ENCODE measurements around the gene MED8. TPM values are rescaled to one million over a fixed set of nuclear protein-coding genes. Genes with fewer than 3 reads are reported as not detected.
A peak's percentile ranks its signal among the peaks of the same experiment; 100 is the strongest.

MED8 gene
- total RNA-seq, 1 experiment from 2014 or later, result 31.1 TPM

- intact Hi-C loops (cut with micrococcal nuclease; ENCODE audit: unreplicated experiment), result no loop called here
- no peak for DNase-seq
- Mint-ChIP-seq H3K4me3 (ENCODE audit: low read depth, unreplicated experiment) (peak overlapping the region; percentile 4), H3K9me3 (ENCODE audit: low read depth, unreplicated experiment) (no peaks in the 10 kb centered on the region), H3K36me3 (ENCODE audit: insufficient read depth, unreplicated experiment) (peaks cover 97% of the 10 kb centered on the region), H3K4me1 (ENCODE audit: low read depth, unreplicated experiment) (peaks cover 58% of the 10 kb centered on the region), H3K27me3 (ENCODE audit: unreplicated experiment) (no peaks in the 10 kb centered on the region), H3K27ac (ENCODE audit: unreplicated experiment) (peak overlapping the region; percentile 10)
- CTCF ChIA-PET, result no interaction called here
- TF ChIP-seq CTCF (IDR thresholded peaks at IDR 0.05; ENCODE audit: unreplicated experiment), result no peak
- TSS peak; percentile 30 for BruUV-seq (replicated peaks)
Measured at GRCh38 chr1:43363935-43364525, 25.6 kb downstream of the MED8 start.

DNA sequence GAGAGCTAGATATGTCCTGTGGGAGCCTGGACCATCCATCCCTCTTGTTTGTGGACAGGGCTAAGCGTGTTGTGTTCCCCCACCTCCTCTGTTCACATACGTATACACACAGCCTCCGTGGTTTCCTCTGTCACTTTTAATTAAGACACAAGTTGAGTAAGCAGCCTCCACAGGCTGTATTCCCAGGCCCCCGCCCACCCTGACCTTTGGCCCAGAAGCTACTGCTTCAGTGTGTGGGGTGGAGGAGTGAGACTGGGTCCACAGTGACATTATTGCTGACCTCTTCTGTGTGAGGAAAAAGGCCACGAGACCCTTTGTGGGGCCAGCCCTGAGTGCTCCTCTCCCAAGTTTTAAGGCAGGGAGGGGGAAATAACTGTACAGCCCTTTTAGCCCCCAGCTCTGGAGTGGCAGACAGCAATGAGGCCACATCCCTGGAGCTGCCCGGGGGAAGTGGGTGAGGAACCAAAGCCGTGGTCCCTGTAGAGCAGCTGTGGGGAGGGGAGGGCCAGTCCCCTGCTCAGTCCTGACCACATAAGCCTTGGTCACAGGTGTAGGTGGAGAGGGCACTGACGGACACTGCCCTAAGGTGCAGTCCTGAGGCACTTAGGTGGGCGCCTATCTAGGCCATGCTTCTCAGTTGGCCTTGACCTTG lies 26.2 kb downstream of the MED8 start:
- DNase-seq, result no peak
- peak overlapping the region; percentile 4 for H3K4me3 Mint-ChIP-seq (ENCODE audit: low read depth, unreplicated experiment)
- no peaks in the 10 kb centered on the region for H3K9me3 Mint-ChIP-seq (ENCODE audit: low read depth, unreplicated experiment)
- CTCF ChIA-PET, result interaction anchor here (0.5 kb wide), 1 partner anchor 78 kb away, joined by 4 read pairs; the partner anchor contains the start of gene C1orf210
- no peak for TF ChIP-seq CTCF (IDR thresholded peaks at IDR 0.05; ENCODE audit: unreplicated experiment)
- BruUV-seq (replicated peaks), result no TSS peak
- H3K27me3 Mint-ChIP-seq (ENCODE audit: unreplicated experiment), result no peaks in the 10 kb centered on the region
- intact Hi-C loops (cut with micrococcal nuclease; ENCODE audit: unreplicated experiment), result no loop called here
- H3K4me1 Mint-ChIP-seq (ENCODE audit: low read depth, unreplicated experiment), result peaks cover 58% of the 10 kb centered on the region
- peaks cover 97% of the 10 kb centered on the region for H3K36me3 Mint-ChIP-seq (ENCODE audit: insufficient read depth, unreplicated experiment)
- H3K27ac Mint-ChIP-seq (ENCODE audit: unreplicated experiment), result peak overlapping the region; percentile 48

GRCh38 chr1:43360616-43361015 lies 29.0 kb downstream of the MED8 start:
- no TSS peak for BruUV-seq (replicated peaks)
- no peak for DNase-seq
- Mint-ChIP-seq H3K27me3 (ENCODE audit: unreplicated experiment) (no peaks in the 10 kb centered on the region), H3K27ac (ENCODE audit: unreplicated experiment) (no peak overlapping the region), H3K4me1 (ENCODE audit: low read depth, unreplicated experiment) (peaks cover 49% of the 10 kb centered on the region), H3K4me3 (ENCODE audit: low read depth, unreplicated experiment) (peak overlapping the region; percentile 81), H3K9me3 (ENCODE audit: low read depth, unreplicated experiment) (no peaks in the 10 kb centered on the region), H3K36me3 (ENCODE audit: insufficient read depth, unreplicated experiment) (peaks cover 74% of the 10 kb centered on the region)
- CTCF ChIA-PET, result no interaction called here
- no peak for TF ChIP-seq CTCF (IDR thresholded peaks at IDR 0.05; ENCODE audit: unreplicated experiment)
- intact Hi-C loops (cut with micrococcal nuclease; ENCODE audit: unreplicated experiment), result no loop called here

DNA sequence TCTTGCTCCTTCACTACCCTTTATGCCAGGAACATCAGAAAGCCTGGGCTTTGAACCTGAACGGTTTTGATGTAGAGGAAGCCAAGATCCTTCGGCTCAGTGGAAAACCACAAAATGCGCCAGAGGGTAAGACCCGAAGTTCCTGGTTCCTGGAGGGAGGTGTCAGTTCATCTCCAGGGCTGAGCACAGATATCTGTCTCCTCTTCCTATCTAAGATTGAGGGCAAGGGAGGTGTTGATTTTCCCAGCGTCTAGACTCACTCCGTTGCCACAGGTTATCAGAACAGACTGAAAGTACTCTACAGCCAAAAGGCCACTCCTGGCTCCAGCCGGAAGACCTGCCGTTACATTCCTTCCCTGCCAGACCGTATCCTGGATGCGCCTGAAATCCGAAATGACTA lies 29.9 kb downstream of the MED8 start:
- Mint-ChIP-seq H3K27me3 (ENCODE audit: unreplicated experiment) (no peaks in the 10 kb centered on the region), H3K9me3 (ENCODE audit: low read depth, unreplicated experiment) (no peaks in the 10 kb centered on the region), H3K36me3 (ENCODE audit: insufficient read depth, unreplicated experiment) (peaks cover 65% of the 10 kb centered on the region), H3K27ac (ENCODE audit: unreplicated experiment) (peak overlapping the region; percentile 88), H3K4me1 (ENCODE audit: low read depth, unreplicated experiment) (peaks cover 40% of the 10 kb centered on the region), H3K4me3 (ENCODE audit: low read depth, unreplicated experiment) (peak overlapping the region; percentile 81)
- DNase-seq, result no peak
- intact Hi-C loops (cut with micrococcal nuclease; ENCODE audit: unreplicated experiment), result loop anchor here (5.0 kb wide), 1 partner anchor 122 kb away; no protein-coding TSS in a partner anchor
- no TSS peak for BruUV-seq (replicated peaks)
- CTCF ChIA-PET, result interaction anchor here (1.9 kb wide), 1 partner anchor 103 kb away, joined by 5 read pairs; no protein-coding TSS in a partner anchor
- no peak for TF ChIP-seq CTCF (IDR thresholded peaks at IDR 0.05; ENCODE audit: unreplicated experiment)
